GM18870 (cell line): ENCODE data around the gene COL1A1.

Experiments used
- ATAC-seq: cut with Tn5 transposase; IDR thresholded peaks from one replicate; pipeline ENCODE4 v1.9.1; 2021; ENCODE audit warnings: moderate library complexity; ENCODE audit not compliant: unreplicated experiment

The COL1A1 gene

GRCh38 chr17:50213026-50214022, 11.9 kb upstream of the COL1A1 start:
- no peak for ATAC-seq

DNA sequence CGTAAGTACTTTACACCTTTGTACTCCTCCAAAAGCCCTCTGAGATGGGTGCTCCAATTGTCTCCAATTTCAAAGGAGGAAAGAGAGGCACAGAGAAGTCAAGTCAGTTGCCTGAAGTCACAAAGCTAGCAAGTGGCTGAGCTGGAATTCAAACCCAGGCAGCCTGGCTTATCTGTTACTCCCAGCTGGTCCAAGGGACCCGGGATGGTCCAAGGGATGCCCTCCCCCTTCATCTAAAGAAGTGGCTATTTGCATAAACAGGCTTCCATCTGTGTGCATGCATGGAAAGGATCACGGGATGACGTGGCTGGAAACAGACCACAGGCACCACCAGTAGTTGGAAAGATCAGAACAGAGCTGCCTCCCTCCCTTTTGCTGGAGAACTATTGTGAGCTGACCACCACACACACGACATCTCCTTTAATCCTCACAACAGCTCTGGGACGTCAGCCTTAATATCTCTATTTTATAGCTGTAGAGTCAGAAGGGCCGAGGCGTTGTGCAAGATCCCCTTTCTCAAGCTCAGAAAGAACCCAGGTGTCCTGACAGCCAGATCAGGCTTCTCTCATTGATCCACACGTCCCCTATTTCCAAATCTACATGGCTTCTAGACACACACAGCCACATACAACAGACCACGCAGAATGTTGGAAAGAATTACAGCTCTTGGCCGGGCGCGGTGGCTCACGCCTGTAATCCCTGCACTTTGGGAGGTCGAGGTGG, 10.9 kb upstream of the COL1A1 start:
- ATAC-seq = no peak

GRCh38 chr17:50211249-50212120, 10.1 kb upstream of the COL1A1 start:
- no peak for ATAC-seq

GRCh38 chr17:50210240-50211225, 9.1 kb upstream of the COL1A1 start:
- no peak for ATAC-seq

- ATAC-seq = no peak
Observed at GRCh38 chr17:50209472-50210239, 8.2 kb upstream of the COL1A1 start.

DNA sequence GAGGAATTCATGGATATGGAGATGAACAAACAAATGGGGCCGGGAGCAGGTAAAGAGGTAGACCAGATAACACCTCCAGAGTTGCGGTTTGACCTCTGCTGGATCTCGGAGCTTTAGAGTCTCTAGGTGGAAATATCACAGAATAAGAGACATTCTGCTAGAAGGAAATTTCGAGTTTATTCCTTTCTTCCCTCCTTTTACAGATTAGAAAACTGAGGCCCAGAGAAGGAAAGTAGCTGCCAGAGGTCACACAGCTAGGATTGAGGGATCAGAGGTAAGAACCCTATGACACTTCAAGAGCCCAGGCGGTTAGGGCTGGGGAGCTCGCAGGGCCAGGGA, 7.7 kb upstream of the COL1A1 start:
- ATAC-seq = no peak

- ATAC-seq = no peak
Observed at GRCh38 chr17:50208611-50209061, 7.2 kb upstream of the COL1A1 start.

- no peak for ATAC-seq
Observed at GRCh38 chr17:50207792-50208567, 6.5 kb upstream of the COL1A1 start.

DNA sequence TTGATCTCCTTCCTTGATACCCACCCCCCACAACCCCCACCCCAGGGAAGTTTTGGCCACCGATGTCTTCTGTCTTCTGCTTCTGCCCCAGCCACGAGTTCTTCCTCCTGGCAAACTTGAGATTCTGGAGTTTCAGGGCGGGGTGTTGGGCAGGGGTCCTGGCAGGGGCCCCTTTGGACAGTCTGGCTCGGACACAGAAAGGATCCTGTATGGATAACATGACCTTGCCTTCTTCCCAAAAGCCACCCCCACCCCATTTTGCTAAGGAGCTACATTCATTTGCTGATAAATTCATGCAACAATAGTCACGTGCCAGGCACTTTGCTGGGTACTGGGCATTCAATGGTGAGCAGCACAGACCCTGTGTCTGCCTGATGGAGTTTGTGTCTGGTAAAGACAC, 5.9 kb upstream of the COL1A1 start:
- ATAC-seq = no peak

DNA sequence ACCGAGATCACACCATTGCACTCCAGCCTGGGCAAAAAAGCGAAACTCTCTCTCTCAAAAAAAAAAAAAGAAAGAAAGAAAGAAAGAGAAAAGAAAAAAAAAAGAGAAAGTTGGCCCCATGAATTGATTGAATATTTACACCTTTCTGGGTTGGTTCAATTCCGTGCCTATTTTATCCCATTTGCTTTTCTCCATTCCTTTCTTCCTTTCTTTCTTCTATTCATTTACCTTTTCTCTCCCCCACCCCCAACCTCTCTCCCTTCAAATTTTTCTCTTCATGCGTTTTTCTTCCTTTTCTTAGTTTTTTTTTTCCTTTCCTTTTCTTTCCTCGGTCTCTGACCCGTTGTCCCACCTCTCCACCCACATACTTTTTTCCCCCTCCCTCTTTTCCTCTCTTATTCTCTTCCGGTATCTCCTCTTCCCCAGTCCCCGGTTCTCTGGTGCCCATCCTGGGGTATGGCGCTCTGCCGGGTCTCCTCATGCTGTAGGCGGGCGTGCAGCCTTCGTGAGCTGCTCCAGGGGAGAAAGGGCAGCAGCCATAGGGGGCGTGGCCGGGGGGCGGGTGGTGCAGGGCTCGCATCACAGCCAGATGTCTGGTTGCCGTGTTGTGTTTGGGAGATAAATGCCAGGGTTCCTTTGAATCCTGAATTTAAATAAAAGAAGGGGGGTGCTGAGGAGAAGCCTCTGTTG, 5.3 kb upstream of the COL1A1 start:
- no peak for ATAC-seq

DNA sequence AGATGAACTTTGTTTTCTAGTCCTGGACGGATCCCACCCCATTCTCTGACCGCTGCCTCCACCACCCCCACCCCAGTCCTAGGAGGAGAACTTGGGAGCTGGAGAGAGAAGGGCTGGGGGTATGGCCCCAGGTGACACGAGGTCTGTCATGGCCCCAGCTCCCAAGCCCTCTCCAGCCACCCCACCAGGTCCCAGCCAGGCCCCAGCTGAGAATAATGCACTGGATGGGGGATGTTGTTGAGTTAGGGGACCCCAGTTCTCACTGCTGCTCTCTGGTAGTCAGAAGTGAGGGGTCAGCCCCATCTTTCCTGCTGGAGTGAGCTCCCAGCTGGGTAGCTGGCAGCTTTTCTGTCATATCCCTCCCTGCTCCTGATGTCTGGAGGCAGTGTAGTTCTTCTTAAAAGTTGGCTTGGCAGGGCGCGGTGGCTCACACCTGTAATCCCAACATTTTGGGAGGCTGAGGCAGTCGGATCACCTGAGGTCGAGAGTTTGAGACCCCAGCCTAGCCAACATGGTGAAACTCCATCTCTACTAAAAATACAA, 4.6 kb upstream of the COL1A1 start:
- no peak for ATAC-seq

DNA sequence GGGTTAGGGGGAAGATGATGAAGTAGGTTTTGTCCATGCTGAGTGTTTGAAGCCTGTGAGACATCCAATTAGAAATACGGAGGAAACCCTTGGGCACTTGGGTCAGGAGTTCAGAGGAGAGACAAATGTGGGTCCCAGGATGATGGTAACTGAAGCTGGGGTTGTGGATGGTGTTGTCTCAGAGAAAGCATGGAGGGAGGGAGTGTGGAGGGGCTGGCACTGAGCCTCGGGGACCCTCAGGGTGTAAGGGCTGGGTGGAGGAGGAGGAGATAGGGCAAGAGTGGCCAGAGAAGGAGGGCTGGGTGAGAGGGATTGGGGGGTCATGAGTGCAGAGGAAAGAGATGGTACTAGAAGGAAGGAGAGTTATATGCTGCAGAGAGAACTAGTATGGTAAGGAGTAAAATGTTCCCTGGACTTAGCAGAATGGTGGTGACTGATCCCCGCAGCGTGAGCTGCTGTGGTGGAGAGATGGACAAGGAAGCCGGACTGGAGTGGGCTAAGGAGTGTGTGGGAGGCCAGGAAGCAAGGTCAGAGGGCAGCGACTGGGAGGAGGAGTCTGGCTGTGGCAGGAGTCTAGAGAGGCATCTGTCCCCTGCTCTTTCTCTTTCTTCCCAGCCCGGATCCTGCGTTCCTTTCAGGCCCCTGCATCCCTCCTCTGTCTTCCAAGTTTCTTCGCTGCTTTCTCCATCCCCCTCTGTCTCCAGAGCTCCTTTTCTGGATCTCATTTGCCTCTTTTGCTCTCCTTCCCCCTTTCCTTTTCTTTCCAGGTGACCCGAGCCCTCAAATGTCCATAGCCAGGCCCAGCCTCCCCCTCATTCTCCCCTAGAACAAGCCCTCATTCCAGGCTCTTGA, 3.9 kb upstream of the COL1A1 start:
- no peak for ATAC-seq

GRCh38 chr17:50204431-50204830, 3.0 kb upstream of the COL1A1 start:
- no peak for ATAC-seq

- no peak for ATAC-seq
Observed at GRCh38 chr17:50203604-50204345, 2.3 kb upstream of the COL1A1 start.

GRCh38 chr17:50203086-50203485, 1.7 kb upstream of the COL1A1 start:
- ATAC-seq = no peak
